GM19467 (cell line): ENCODE results near the gene PROB1.
"Not testable (repeated sequence)": the region's sequence is repeated elsewhere in the genome, so short reads cannot be mapped to it uniquely, and the experiment has no call there.

Source experiments
- ATAC-seq: cut with Tn5 transposase; IDR thresholded peaks from one replicate; pipeline ENCODE4 v1.9.1; 2021; ENCODE audit warnings: mild to moderate bottlenecking, moderate library complexity; ENCODE audit not compliant: unreplicated experiment

The PROB1 gene

DNA sequence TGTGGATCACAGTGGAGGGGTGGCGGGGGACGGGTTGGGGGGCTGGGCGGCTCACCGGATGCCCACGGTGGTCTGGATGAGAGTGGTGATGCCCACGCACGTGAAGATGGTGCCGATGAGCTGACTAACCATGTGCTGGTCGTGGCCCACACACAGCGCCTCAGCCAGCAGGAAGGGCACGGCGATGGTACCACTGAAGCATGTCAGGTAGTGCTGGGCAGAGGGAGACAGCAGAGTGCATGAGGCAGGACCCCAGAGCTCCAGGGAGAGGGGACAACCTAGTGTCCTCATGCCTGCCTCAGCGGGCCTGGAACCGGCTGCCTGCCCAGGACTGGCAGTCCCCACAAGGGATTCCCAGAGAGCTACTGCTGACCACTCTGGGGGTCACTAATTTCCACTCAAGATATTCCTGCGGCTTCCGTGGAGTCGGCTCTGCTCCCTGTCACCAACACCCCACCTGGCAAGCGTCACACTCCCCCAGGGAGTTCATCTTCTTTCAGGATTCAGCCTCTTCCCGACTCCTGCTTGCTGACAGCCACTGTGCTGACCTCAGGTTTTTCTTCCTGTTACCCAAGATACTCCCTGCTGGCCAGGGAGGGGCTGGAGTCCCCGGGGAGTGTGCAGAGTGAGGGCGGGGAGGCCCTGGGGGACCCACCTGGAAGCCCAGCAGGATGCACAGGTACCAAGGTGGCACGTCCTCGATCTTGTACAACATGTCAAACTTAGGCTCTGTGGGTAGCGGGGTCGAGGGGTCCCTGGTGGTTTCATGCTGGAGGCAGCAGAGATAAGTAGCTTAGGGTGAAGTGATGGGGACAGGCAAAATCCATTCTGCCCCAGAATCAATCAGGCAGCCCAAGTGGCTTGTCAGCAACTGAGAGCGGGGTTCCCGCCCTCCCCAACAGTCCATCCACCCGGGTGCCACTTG, 12.8 kb downstream of the PROB1 start:
- ATAC-seq = no peak

GRCh38 chr5:139379626-139380449, 15.1 kb downstream of the PROB1 start:
- ATAC-seq = no peak

- ATAC-seq = no peak
These were observed 16.0 kb downstream of the PROB1 start for GRCh38 chr5:139378941-139379361.

- no peak for ATAC-seq
These were observed 16.6 kb downstream of the PROB1 start for GRCh38 chr5:139378101-139378825.

- no peak for ATAC-seq
These were observed 17.7 kb downstream of the PROB1 start for GRCh38 chr5:139377226-139377625.

- no peak for ATAC-seq
These were observed 18.5 kb downstream of the PROB1 start for GRCh38 chr5:139376364-139376763.

GRCh38 chr5:139374909-139375308, 20.0 kb downstream of the PROB1 start:
- no peak for ATAC-seq

DNA sequence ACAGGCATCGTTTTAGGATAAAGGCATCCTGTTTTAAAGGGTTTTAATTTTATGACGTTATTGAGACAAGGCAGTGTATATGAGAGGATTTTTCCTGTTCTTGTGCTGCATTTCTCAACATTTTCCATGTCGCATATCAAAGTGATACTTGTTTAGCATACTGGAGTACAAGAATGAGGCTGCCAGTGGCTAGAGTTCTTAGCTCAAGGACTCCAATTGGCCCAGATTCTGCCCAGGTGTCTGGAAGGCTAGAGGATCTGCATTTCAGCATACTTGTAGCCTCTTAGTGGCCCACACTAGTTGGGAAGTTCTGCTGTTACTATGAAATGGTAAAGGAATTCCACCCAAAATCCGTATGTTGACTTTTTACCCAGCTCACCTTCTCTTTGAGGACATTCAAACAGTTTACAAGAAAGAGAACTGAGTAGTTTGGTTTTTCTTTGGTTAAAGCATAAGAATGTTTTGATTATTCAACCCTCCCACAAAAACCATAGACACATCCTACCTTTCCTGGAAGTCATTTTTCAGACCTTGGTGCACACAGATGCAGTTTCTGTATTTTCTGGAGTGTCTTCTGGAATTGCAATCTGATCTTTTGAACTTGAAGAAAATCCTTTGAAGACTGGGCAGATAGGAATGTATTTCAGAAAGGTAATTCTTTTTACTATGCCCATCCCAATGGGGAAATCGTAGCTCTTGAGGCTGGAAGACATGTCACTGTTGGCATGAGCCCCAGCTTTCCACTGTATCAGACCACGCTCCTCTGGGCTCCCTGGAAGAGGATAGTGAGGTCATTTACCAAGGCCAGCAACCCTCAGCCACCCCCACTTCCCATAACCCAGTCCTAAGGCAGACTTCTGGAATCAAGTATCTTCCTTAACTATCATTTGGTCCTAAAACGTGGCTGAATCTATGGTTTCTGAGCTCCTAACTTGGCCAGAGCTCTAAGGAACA, 23.1 kb downstream of the PROB1 start:
- no peak for ATAC-seq

GRCh38 chr5:139369181-139369580, 25.7 kb downstream of the PROB1 start:
- no peak for ATAC-seq

- ATAC-seq = no peak
These were observed 26.3 kb downstream of the PROB1 start for GRCh38 chr5:139368613-139369012.

DNA sequence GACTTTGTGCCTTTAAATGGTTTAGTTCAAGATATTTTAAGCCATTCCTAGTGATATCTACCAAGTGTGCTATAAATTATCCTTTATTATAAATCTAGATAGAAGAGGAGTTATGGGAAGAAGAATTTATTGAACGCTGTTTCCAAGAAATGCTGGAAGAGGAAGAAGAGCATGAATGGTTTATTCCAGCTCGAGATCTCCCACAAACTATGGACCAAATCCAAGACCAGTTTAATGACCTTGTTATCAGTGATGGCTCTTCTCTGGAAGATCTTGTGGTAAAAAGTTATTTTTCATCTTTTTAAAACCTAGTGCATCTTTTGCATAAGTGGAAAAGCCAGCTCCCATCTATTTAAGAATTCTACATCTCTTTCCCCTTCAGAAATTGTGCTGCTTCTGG, 30.4 kb downstream of the PROB1 start:
- no peak for ATAC-seq

DNA sequence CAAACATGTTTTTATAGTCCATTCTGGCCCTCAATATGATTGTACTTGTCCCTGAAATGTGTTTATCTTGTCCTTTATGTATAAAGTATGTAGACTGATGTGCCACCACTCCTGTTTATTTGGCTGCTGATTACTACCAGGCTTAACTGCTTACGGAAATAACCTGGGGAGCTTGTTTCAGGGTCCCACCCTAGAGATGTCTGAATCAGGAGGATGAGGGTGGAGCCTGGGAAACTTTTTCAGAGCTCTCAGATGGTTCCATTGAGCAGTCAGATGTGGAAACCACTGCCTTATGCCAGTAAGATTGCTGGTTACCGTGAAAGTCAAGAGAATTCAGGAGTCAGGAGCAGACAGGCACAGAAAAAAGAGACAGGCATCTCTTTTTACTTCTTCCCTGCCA, 31.0 kb downstream of the PROB1 start:
- ATAC-seq = no peak

DNA sequence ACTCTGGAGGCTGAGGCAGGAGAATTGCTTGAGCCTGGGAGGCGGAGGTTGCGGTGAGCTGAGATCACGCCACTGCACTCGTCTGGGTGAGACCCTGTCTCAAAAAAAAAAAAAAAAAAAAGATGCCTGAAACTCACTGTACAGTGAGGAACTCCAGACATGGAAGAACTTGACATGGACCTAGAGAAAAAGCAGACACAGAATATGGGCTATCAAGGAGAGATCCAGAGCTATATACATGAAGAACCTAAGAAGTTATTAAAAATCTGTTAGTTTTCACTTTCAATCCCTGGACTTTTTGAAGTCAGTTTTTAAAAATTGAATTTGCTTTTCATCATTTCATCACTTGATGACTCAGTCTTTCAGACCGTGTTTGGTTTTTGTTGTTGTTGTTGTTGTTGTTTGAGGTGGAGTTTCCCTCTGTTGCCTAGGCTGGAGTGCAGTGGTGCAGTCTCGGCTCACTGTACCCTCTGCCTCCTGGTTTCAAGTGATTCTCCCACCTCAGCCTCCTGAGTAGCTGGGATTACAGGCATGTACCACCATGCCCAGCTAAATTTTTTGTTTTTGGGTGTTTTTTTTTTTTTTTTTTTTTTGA, 33.0 kb downstream of the PROB1 start:
- no peak for ATAC-seq

DNA sequence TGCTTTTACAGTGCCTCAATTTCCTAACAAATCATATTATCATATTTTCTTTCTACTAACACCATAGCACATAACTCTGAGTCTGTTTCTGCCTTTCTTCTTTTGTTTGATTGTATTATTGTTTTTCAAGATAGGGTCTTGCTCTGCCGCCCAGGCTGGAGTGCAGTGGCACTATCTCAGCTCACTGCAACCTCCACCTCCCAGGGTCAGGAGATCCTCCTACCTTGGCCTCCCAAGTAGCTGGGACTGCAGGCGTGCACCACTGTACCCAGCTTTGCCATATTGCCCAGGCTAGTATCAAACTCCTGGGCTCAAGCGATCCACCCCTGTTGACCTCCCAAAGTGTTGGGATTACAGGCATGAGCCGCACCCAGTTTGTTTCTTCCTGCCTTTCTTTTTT, 34.5 kb downstream of the PROB1 start:
- no peak for ATAC-seq

DNA sequence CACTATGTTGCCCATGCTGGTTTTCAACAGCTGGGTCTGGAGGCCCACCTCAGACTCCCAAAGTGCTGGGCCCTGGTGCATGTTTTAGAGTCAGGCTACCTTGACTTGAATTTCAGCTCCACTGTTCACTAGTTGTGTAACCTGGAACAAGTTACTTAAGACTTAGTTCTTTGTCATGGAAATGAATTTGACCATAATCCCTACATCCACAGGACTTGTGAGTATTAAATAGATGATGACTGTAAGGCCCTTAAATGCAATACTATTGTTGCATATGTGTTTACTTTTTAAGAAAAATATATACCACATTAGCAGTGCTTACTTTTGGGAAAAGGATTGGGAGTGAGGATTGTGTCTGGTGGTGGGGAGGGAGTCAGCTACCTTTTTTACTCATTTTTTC, 36.8 kb downstream of the PROB1 start:
- ATAC-seq = no peak

GRCh38 chr5:139355900-139356299, 39.0 kb downstream of the PROB1 start:
- ATAC-seq = not testable (repeated sequence)

DNA sequence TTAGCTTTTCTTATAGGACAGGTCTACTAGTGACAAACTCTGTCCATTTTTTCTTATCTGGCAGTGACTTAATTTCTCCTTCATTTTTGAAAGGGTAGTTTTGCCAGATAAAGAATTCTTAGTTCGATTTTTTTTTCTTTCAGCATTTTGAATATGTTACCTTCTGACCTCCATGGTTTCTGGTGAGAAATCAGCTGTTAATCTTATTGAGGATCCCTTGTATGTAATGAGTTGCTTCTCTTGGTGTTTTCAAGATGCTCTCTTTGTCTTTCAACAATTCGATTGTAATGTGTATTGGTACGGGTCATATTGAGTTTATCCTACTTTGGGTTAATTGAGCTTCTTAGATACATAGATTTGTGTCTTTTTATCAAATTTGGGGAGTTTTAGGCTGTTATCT, 40.7 kb downstream of the PROB1 start:
- ATAC-seq = no peak

DNA sequence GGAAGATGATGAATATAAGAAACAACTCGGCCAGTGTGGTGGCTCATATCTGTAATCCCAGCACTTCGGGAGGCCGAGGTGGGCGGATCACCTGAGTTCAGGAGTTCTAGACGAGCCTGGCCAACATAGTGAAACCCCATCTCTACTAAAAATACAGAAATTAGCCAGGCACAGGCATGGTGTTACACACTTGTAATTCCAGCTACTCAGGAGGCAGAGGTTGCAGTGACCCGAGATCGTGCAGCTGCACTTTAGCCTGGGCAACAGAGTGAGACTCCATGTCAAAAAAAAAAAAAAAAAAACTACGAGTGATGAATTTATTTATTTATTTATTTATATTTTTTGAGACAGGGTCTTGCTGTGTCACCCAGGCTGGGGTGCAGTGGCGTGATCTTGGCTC, 47.0 kb downstream of the PROB1 start:
- ATAC-seq = not testable (repeated sequence)

GRCh38 chr5:139345442-139345841, 49.5 kb downstream of the PROB1 start:
- ATAC-seq = not testable (repeated sequence)

DNA sequence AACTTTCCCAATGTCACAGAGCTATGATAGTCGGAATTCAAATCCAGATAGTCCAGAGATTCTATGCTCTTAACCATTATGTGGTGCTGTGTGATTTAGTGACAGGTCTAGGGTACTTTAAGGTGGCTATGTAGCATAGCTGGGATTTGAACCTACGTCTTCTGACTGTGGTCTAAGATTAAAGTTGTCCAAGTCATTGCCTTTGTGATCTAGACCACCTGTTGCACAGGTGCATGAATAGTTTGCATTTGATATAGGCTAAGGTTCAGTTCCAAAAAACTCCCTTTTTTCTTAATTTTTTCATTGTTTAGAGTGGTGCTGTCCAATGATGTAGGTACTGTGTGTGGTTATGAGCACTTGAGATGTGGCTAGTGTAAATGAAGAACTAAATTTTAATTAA, 50.7 kb downstream of the PROB1 start:
- no peak for ATAC-seq
